Endothelial cell of umbilical vein (primary cell): Measurements from ENCODE around the gene TMEM167B.

ENCODE experiments used
- CTCF ChIP-seq, 2 donors: IDR thresholded peaks; 1 replicate in 1 of 2; 2 replicates in 1 of 2; pipeline ENCODE4 v1.5.1; 2011; ENCODE audit warnings: low read length in 2 of 2, mild to moderate bottlenecking in 2 of 2, moderate library complexity in 2 of 2, control low read depth in 1 of 2, inconsistent platforms in 1 of 2, low read depth in 1 of 2; ENCODE audit not compliant: insufficient read depth in 1 of 2; ENCODE audit errors: extremely low read depth in 1 of 2
- EZH2 ChIP-seq: IDR thresholded peaks from 2 replicates; pipeline ENCODE4 v1.6.1; 2012; ENCODE audit warnings: borderline replicate concordance, low read depth, mild to moderate bottlenecking, moderate library complexity, low read length, inconsistent platforms; ENCODE audit not compliant: severe bottlenecking
- JUN ChIP-seq: IDR thresholded peaks from 2 replicates; pipeline ENCODE4 v1.6.1; 2011; ENCODE audit warnings: borderline replicate concordance, low read depth; ENCODE audit not compliant: insufficient read length, insufficient read depth
- MYC ChIP-seq: IDR thresholded peaks from one replicate; pipeline ENCODE4 v1.6.1; 2011; ENCODE audit warnings: mild to moderate bottlenecking, low read depth, low read length
- POLR2A ChIP-seq: IDR thresholded peaks from 2 replicates; pipeline ENCODE4 v1.6.1; 2012; ENCODE audit warnings: low read depth, mild to moderate bottlenecking, control low read depth, low read length
- POLR2AphosphoS5 ChIP-seq: IDR thresholded peaks from 2 replicates; pipeline ENCODE4 v1.6.1; 2012; ENCODE audit warnings: low read depth, mild to moderate bottlenecking, control low read depth, low read length, moderate library complexity; ENCODE audit not compliant: insufficient read depth
- TF ChIP-seq, protein P1 (sequence below): IDR thresholded peaks from 2 replicates; pipeline ENCODE4 v1.6.1; 2011; ENCODE audit not compliant: insufficient read depth, insufficient read length

DNA sequence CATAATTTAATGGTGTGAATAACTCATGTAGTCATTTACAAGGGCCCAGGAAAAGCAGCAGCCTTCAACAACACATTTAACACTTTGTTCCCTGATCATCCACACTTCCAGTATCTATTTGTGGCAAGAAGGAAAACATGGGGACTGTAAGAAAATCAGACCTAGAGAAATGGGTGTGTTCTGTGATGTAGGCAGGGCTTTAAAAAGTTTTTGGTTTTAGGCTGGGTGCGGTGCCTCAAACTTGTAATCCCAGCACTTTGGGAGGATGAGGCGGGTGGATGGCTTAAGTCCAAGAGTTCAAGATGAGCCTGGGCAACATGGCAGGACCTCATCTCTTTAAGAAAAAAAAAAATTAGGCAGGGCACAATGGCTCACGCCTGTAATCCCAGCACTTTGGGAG is 34.5 kb upstream of the TMEM167B start:
- TF ChIP-seq CTCF (IDR thresholded peaks at IDR 0.05; ENCODE audit: extremely low read depth in 1 of 2, insufficient read depth in 1 of 2, low read depth in 1 of 2, low read length in 2 of 2) = no peak
- TF ChIP-seq EZH2 = no peak
- no peak for TF ChIP-seq POLR2A
- TF ChIP-seq POLR2AphosphoS5 = no peak
- TF ChIP-seq, protein P1, sequence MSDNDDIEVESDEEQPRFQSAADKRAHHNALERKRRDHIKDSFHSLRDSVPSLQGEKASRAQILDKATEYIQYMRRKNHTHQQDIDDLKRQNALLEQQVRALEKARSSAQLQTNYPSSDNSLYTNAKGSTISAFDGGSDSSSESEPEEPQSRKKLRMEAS = no peak
- no peak for TF ChIP-seq JUN
- no peak for TF ChIP-seq MYC
